Adipocyte (in vitro differentiated cells): ENCODE results near the gene ARHGDIA.

Experiments used
- DNase-seq: peaks from one replicate; pipeline ENCODE4 v3.0.0-alpha.2; 2015; ENCODE audit warnings: low read depth
- H3K27me3 ChIP-seq: replicated peaks from 2 replicates; pipeline ENCODE4 v1.7.0; 2013; ENCODE audit warnings: mild to moderate bottlenecking, low read length, moderate library complexity; ENCODE audit not compliant: control insufficient read depth, insufficient read depth
- H3K36me3 ChIP-seq: 2 replicates; pipeline ENCODE4 v1.7.0; 2013; ENCODE audit warnings: low read length, mild to moderate bottlenecking, moderate library complexity; ENCODE audit not compliant: control insufficient read depth, insufficient read depth, severe bottlenecking
- H3K4me1 ChIP-seq: 2 replicates; pipeline ENCODE4 v1.7.0; 2013; ENCODE audit warnings: mild to moderate bottlenecking, low read length, moderate library complexity; ENCODE audit not compliant: control insufficient read depth, insufficient read depth
- H3K4me3 ChIP-seq: 2 replicates; pipeline ENCODE4 v1.7.0; 2013; ENCODE audit warnings: mild to moderate bottlenecking, low read length, moderate library complexity
- H3K9ac ChIP-seq: 2 replicates; pipeline ENCODE4 v1.7.0; 2013; ENCODE audit warnings: mild to moderate bottlenecking, low read length, moderate library complexity
- H3K9me3 ChIP-seq: 2 replicates; pipeline ENCODE4 v1.7.0; 2013; ENCODE audit warnings: mild to moderate bottlenecking, low read length, moderate library complexity; ENCODE audit not compliant: control insufficient read depth

ARHGDIA gene

DNA sequence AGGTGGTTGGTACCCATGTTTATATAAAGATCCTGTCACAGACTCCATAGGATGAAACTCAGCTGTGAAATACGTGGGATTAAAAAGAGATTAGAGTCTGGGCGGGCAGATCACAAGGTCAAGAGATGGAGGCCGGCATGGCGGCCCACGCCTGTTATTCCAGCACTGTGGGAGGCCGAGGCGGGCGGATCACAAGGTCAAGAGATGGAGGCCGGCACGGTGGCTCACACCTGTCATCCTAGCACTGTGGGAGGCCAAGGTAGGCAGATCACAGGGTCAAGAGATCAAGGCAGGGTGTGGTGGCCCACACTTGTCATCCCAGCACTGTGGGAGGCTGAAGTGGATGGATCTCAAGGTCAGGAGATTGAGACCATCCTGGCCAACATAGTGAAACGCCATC, 24.3 kb upstream of the ARHGDIA start:
- Histone ChIP-seq H3K4me3 (no peak overlapping the region), H3K9ac (no peak overlapping the region), H3K9me3 (no peaks in the 10 kb centered on the region), H3K27me3 (no peaks in the 10 kb centered on the region), H3K36me3 (peaks cover 26% of the 10 kb centered on the region), H3K4me1 (peaks cover 11% of the 10 kb centered on the region)
- no peak for DNase-seq

DNA sequence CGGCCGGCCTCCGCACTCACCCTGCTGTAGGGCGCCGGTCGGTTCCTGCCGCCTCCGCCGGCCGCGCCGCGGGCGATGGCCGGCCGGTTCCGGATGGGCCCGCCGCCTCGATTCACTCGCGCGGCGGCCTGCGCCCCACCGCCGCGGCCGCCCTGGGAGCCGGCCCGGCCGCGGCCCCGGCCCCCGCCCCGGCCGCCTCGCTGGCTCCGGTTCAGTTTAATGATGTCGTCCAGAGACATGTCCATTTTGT, 20.1 kb upstream of the ARHGDIA start:
- Histone ChIP-seq H3K9ac (peak overlapping the region; percentile 93), H3K9me3 (no peaks in the 10 kb centered on the region), H3K27me3 (no peaks in the 10 kb centered on the region), H3K4me1 (peaks cover 17% of the 10 kb centered on the region), H3K4me3 (peak overlapping the region; percentile 83), H3K36me3 (peaks cover 42% of the 10 kb centered on the region)
- DNase-seq, result no peak

DNA sequence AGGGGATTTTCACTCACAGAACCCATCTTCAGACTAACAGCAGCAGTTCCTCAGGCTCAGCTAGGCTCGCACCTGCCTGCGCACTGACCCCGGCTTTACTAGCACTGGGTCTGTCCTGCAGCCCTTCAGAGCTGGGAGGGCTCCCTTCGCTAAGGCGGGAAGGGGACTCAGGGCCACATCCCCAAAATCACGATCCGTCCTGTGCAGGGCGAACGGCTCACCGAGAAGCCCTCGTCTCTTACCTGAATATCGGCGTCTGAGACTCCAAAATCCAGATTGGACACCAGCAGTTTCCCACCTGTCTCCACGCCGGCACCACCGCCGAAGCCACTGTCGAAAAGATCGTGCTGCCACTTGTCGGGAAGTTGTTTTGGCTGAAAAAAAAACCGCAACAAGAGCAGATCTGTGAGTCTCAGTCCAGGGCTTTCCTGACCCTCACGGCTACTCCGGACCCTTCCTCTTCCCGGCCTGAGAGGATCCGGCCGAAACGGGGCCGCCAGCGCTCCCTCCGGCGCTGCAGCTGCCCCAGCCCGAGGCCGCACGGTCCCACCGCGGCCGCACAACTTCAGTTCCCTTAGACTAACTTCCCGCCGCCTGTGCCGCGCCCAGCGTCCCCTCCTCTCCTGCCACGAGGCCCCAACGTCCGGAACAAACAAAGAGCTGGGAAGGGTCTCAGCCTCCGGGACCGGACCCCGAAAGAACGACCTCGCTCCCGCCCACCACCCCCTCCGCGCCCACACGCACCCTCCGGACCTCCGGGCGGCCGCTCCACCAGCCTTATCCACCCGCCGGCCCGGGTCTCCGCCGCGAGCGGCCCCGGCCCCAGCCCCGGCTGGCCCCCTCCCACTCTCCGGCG, 19.5 kb upstream of the ARHGDIA start:
- no peaks in the 10 kb centered on the region for H3K27me3 ChIP-seq
- H3K4me3 ChIP-seq, result peak overlapping the region; percentile 83
- H3K4me1 ChIP-seq, result peaks cover 21% of the 10 kb centered on the region
- H3K9ac ChIP-seq, result peak overlapping the region; percentile 93
- peak; percentile 49 for DNase-seq
- H3K36me3 ChIP-seq, result peaks cover 42% of the 10 kb centered on the region
- no peaks in the 10 kb centered on the region for H3K9me3 ChIP-seq

DNA sequence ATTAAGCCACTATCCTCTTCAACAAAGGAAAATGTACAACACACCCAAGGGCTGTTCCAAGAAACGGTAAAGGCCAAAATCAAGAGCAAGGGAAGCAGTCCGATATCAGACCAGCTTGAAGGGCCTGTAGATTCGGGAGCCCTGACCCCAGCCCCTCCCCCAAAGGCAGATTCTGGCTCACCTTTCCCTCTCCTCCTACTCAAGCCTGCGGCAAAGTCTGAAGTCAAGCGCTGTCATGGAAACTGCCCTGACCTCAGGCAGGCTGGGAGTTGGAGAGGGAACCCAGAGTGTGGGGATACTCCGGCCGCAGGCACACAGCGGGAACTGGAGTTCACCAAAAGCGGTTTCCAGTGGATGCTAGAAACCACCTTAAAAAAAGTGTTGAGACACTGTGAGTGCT, 18.5 kb upstream of the ARHGDIA start:
- peak overlapping the region; percentile 83 for H3K4me3 ChIP-seq
- H3K36me3 ChIP-seq, result peaks cover 35% of the 10 kb centered on the region
- DNase-seq, result no peak
- peak overlapping the region; percentile 93 for H3K9ac ChIP-seq
- H3K27me3 ChIP-seq, result no peaks in the 10 kb centered on the region
- no peaks in the 10 kb centered on the region for H3K9me3 ChIP-seq
- peaks cover 26% of the 10 kb centered on the region for H3K4me1 ChIP-seq

DNA sequence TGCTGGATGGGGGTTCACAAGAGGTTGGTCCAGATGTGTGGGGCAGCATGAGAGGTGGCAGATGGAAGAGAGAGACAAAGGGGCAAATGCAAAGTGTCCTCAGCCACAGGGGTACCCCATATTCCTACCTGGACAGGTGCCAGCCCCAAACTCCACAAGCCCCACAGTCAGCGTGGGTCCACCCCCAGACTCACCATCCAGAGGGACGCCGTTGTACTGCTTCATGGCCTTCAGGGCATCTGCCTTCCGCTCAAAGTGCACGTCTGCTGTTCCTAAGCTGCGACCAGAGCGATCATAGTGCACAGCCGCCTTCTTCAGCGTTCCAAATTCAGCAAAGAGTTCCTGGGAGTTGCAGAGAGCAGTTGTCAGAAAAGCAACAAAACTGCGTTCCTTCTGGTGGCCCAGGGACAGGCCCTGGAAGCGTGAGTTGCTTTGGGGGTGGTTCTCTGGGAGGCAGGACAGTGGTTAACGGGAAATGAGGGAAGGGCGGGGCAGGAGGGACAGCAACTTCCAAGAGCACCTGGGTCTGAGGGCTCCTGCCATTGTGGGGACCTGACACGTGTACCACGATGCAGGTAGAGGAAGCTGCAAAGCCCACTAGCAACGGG, 18.0 kb upstream of the ARHGDIA start:
- no peak for DNase-seq
- Histone ChIP-seq H3K4me1 (peaks cover 31% of the 10 kb centered on the region), H3K27me3 (no peaks in the 10 kb centered on the region), H3K9ac (no peak overlapping the region), H3K9me3 (no peaks in the 10 kb centered on the region), H3K4me3 (no peak overlapping the region), H3K36me3 (peaks cover 35% of the 10 kb centered on the region)

DNA sequence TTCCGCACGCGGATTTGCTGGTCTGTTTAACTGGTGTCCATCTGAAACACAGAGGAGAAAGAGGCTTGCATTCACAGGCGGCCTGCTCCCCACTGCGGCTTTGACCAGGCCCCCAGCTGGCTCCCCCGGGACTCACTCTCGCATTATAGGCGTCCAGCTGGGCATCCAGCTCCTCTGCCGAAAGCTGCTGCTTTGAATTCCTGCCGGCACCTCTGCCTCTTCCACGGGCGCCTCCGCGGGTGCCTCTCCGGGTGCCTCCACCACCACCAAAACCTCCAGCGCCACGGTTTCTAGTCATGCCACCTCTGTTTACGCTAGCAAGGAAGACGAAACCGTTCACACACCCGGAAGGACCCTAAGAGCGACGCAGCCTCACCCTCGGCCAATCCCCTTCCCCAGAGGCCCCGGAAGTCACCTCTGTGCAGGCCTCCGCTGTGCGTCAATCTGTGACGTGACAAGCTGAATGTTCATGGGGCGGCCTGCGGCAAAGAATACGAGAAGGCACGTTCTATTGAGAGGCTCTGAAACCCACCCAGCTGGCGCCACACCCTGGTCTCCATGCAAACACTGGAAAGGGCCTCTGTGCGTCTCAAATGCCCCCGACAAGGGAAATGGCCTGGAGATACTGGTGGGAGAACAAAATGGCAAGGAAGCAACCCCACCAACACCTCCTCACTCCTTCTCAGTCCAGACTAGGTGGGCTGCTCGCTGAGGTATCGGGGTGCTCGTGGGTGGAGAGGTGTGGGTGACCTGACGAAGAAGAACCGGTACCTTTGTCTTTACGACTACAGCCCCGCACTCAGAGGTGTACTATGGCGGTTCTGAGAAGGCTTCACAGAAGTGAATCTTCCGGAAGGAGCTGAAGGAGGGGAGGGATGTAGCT, 17.2 kb upstream of the ARHGDIA start:
- Histone ChIP-seq H3K4me3 (no peak overlapping the region), H3K4me1 (peaks cover 31% of the 10 kb centered on the region), H3K9me3 (no peaks in the 10 kb centered on the region), H3K36me3 (peaks cover 35% of the 10 kb centered on the region), H3K27me3 (no peaks in the 10 kb centered on the region), H3K9ac (no peak overlapping the region)
- no peak for DNase-seq

DNA sequence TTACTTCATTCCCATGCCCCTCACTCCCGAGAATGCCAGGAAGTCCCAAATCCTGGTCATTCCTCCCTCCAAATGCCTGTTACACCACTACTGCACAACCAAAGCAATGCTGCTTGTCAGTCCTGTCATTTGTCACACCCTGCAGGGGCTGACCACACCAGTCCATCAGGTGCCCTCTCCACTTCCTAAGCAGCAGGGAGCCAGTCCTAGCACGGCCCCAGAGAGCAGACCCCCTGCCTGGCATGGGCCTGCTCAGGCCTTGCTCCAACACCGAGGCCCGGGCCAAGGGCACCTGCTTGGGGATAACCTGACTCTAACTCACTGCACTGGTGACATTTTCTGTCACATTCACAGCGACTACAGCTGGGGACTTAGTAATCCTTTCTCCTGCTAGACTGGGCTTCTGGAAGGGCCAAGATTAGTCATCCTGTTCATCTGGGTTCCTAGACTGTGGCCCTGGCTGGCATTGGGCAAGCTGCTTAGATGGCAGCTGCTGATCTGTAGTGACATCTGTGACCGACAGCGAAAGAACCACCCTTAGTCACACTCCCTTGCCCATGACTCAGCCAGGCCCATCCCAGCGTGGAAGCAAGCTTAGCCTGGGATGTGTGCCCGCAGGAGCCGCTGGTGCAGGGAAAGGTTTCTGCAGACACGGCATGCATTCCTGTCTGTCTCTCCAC, 14.9 kb upstream of the ARHGDIA start:
- Histone ChIP-seq H3K36me3 (peaks cover 35% of the 10 kb centered on the region), H3K4me1 (peaks cover 31% of the 10 kb centered on the region), H3K4me3 (no peak overlapping the region), H3K9me3 (no peaks in the 10 kb centered on the region), H3K27me3 (no peaks in the 10 kb centered on the region), H3K9ac (no peak overlapping the region)
- peak; percentile 39 for DNase-seq

DNA sequence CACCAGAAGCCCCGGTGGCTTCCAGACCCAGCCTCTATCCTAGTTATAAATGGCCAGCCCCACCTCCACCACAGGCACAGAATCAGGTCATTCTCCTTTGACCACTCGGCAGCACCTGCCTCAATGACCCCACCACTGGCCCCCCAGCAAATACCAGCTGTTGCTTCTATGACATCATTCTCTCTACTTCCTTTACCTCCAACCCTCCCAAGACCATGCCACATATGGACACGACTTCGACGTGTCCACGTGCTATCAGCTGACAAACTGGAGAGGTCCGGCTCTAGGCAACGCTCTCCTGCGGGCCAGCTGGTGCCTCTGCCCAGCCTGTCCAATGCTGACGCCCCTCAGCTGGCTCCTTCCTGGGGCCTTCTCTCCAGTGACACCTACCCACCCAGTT, 14.3 kb upstream of the ARHGDIA start:
- Histone ChIP-seq H3K36me3 (peaks cover 35% of the 10 kb centered on the region), H3K27me3 (no peaks in the 10 kb centered on the region), H3K9ac (no peak overlapping the region), H3K4me1 (peaks cover 29% of the 10 kb centered on the region), H3K4me3 (no peak overlapping the region), H3K9me3 (no peaks in the 10 kb centered on the region)
- no peak for DNase-seq

DNA sequence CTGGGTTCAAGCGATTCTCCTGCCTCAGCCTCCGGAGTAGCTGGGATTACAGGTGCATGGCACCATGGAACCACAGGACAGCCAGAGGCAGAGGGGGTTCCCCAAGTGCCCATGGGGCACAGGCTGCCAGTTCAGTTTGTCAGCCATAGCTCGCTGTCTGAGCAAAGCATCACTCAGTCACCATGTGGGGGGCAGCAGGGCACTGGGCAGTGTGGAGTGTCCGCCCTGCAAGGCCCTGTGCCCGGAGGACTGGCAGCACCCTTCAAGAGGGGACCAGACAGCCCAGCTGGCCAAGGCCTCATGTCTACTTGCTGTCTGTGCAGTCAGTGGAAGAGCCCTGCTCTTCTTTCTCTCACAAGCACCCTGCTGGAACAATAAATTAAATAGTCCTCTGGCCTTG, 13.8 kb upstream of the ARHGDIA start:
- Histone ChIP-seq H3K9me3 (no peaks in the 10 kb centered on the region), H3K36me3 (peaks cover 34% of the 10 kb centered on the region), H3K9ac (no peak overlapping the region), H3K27me3 (no peaks in the 10 kb centered on the region), H3K4me3 (no peak overlapping the region), H3K4me1 (peaks cover 24% of the 10 kb centered on the region)
- DNase-seq, result no peak

DNA sequence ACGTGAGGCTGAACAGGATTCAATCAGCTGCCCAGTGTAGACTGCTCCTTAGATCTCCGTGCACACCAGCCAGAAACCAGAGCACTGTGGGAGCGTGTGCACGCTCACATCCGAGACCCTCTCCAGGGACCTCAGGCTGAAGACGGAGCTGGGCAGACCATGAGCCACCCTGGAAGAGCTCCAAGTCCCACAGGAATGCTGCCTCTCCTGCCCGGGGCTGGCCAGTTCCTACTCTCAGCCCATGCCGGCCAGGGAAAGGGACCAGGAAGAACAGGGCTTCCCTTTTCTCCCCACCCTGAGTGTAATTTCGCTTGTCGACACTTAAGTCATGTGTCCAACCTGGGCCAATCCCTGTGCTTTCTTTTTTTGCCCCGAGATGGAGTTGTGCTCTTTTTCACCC, 13.4 kb upstream of the ARHGDIA start:
- no peak overlapping the region for H3K9ac ChIP-seq
- H3K4me3 ChIP-seq, result no peak overlapping the region
- H3K36me3 ChIP-seq, result peaks cover 30% of the 10 kb centered on the region
- H3K9me3 ChIP-seq, result no peaks in the 10 kb centered on the region
- no peaks in the 10 kb centered on the region for H3K27me3 ChIP-seq
- no peak for DNase-seq
- H3K4me1 ChIP-seq, result peaks cover 20% of the 10 kb centered on the region

DNA sequence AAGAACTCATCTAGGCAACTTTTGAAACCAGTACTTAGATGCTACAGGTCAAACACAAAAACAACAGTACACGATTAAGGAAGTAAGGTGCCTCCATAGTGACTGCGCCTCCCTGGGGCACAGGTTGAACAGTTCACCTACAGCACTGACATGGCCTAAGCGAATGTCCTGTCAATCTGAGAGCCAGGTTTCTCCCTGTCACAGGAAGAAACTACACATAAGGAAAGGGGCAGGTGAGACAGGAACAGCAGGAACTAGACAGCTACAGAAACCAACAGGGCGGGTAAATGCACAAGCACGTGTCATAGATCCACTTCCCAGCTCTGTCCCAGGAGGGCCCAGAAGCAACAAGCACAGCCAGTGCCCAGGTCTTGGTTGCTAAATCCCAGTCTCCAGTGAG, 8.0 kb upstream of the ARHGDIA start:
- no peaks in the 10 kb centered on the region for H3K9me3 ChIP-seq
- no peak for DNase-seq
- H3K36me3 ChIP-seq, result no peaks in the 10 kb centered on the region
- H3K4me1 ChIP-seq, result peaks cover under 1% of the 10 kb centered on the region
- H3K4me3 ChIP-seq, result no peak overlapping the region
- no peak overlapping the region for H3K9ac ChIP-seq
- H3K27me3 ChIP-seq, result no peaks in the 10 kb centered on the region
